HepG2 (cell line): ENCODE measurements around the gene DLX1. TPM values are rescaled to one million over a fixed set of nuclear protein-coding genes. Genes with fewer than 3 reads are reported as not detected.

ENCODE experiments used
- ARHGAP35 ChIP-seq: sonication (generic); formaldehyde crosslinking; IDR thresholded peaks from 2 replicates; pipeline ENCODE4 v1.9.0; 2022; ENCODE audit warnings: mild to moderate bottlenecking, inconsistent platforms, moderate library complexity, missing genetic modification reagents, borderline replicate concordance
- CCDC6 ChIP-seq: sonication (generic); formaldehyde crosslinking; IDR thresholded peaks from 2 replicates; pipeline ENCODE4 v1.8.1; 2022; ENCODE audit warnings: mild to moderate bottlenecking, missing genetic modification reagents, moderate library complexity
- ERF ChIP-seq: IDR thresholded peaks from 2 replicates; pipeline ENCODE4 v1.6.1; 2018; ENCODE audit warnings: missing biosample characterization, missing genetic modification reagents
- ESRRA ChIP-seq: sonication (generic); formaldehyde crosslinking; IDR thresholded peaks from 2 replicates; pipeline ENCODE4 v1.5.1; 2020; ENCODE audit warnings: mild to moderate bottlenecking, low read depth, missing genetic modification reagents
- FOSL2 ChIP-seq: sonication (generic); formaldehyde crosslinking; IDR thresholded peaks from 2 replicates; pipeline ENCODE4 v1.4.0; 2020; ENCODE audit warnings: missing genetic modification reagents
- GATAD1 ChIP-seq: IDR thresholded peaks from 2 replicates; pipeline ENCODE4 v1.6.1; 2016; ENCODE audit warnings: missing genetic modification reagents, missing compliant biosample characterization
- HDAC2 ChIP-seq: sonication (generic); formaldehyde crosslinking; IDR thresholded peaks from 2 replicates; pipeline ENCODE4 v1.4.0; 2020; ENCODE audit warnings: missing genetic modification reagents
- HNRNPLL ChIP-seq: fragments of 200-400 bp; formaldehyde crosslinking; IDR thresholded peaks from 2 replicates; pipeline ENCODE4 v1.6.1; 2017; ENCODE audit warnings: mild to moderate bottlenecking, low read depth, low read length; ENCODE audit not compliant: poor library complexity, severe bottlenecking
- IRF2 ChIP-seq: IDR thresholded peaks from 2 replicates; pipeline ENCODE4 v1.6.1; 2018; ENCODE audit warnings: missing genetic modification reagents, missing compliant biosample characterization
- KAT7 ChIP-seq: IDR thresholded peaks from 2 replicates; pipeline ENCODE4 v1.6.1; 2018; ENCODE audit warnings: borderline replicate concordance, missing compliant biosample characterization
- MXI1 ChIP-seq: IDR thresholded peaks from 3 replicates; pipeline ENCODE4 v1.6.1; 2012; ENCODE audit warnings: low read depth, low read length, inconsistent platforms, borderline replicate concordance
- PHF21A ChIP-seq: sonication (generic); formaldehyde crosslinking; IDR thresholded peaks from 2 replicates; pipeline ENCODE4 v1.5.0; 2020; ENCODE audit warnings: mild to moderate bottlenecking, missing genetic modification reagents
- RXRB ChIP-seq: IDR thresholded peaks from 2 replicates; pipeline ENCODE4 v1.6.1; 2016; ENCODE audit warnings: borderline replicate concordance, missing genetic modification reagents, missing compliant biosample characterization
- SKI ChIP-seq: fragments of 450-650 bp; IDR thresholded peaks from one replicate; pipeline ENCODE4 v1.6.1; 2018; ENCODE audit warnings: mild to moderate bottlenecking; ENCODE audit not compliant: partially characterized antibody
- THYN1 ChIP-seq: sonication (generic); formaldehyde crosslinking; IDR thresholded peaks from 2 replicates; pipeline ENCODE4 v1.8.1; 2023; ENCODE audit warnings: low read depth, mild to moderate bottlenecking, moderate library complexity, missing genetic modification reagents, borderline replicate concordance
- ZBTB38 ChIP-seq: sonication (generic); formaldehyde crosslinking; IDR thresholded peaks from 2 replicates; pipeline ENCODE4 v1.5.1; 2020; ENCODE audit warnings: mild to moderate bottlenecking, missing genetic modification reagents
- ZNF280B ChIP-seq: sonication (generic); formaldehyde crosslinking; IDR thresholded peaks from 2 replicates; pipeline ENCODE4 v1.5.0; 2020; ENCODE audit warnings: missing genetic modification reagents, mild to moderate bottlenecking, borderline replicate concordance
- ZNF614 ChIP-seq: IDR thresholded peaks from 2 replicates; pipeline ENCODE4 v1.6.1; 2018; ENCODE audit warnings: missing biosample characterization, missing genetic modification reagents, inconsistent platforms, borderline replicate concordance
- ZSCAN29 ChIP-seq: sonication (generic); formaldehyde crosslinking; conservative IDR thresholded peaks from 2 replicates; pipeline ENCODE4 v1.4.0; 2020; ENCODE audit warnings: mild to moderate bottlenecking, missing genetic modification reagents
- ZZZ3 ChIP-seq: sonication (generic); formaldehyde crosslinking; IDR thresholded peaks from 2 replicates; pipeline ENCODE4 v1.4.0; 2020; ENCODE audit warnings: missing genetic modification reagents, mild to moderate bottlenecking, borderline replicate concordance
- polyA plus RNA-seq, 8 experiments: library from polyadenylated mRNA; depleted of rRNA in 3 of 8; stranded (reverse) in 7 of 8; unstranded in 1 of 8; fragments of >200 nt; fragmentation: Illumina TruSeq in 4 of 8; extraction: Trizol in 4 of 8; gene quantifications; 2 replicates each; pipeline versions ENCODE4 v1.2.1 to v1.2.3, GENCODE V29; 2011 to 2016; ENCODE audit warnings: low read depth in 4 of 8, missing spikeins in 1 of 8, mixed read lengths in 1 of 8; ENCODE audit not compliant: insufficient read depth in 1 of 8
- total RNA-seq, 5 experiments: library from RNA; depleted of rRNA; stranded (reverse); fragments of >200 nt; fragmentation: Illumina TruSeq; extraction: Trizol; gene quantifications; 2 replicates each; pipeline ENCODE4 v1.2.3, GENCODE V29; 2016; ENCODE audit warnings: low read depth in 1 of 5
- TF ChIP-seq, protein P1 (sequence below): IDR thresholded peaks from 2 replicates; pipeline ENCODE4 v1.6.1; 2016; ENCODE audit warnings: missing compliant biosample characterization, missing genetic modification reagents, borderline replicate concordance
- TF ChIP-seq, protein P2 (sequence below): sonication (generic); formaldehyde crosslinking; IDR thresholded peaks from 2 replicates; pipeline ENCODE4 v1.4.0; 2020; ENCODE audit warnings: low read depth, missing genetic modification reagents

The DLX1 gene
- total and polyA plus RNA-seq, 2 of the 13 experiments (the other 11 are each of a cell fraction or from before 2014, with no cell fraction given), result 0.18 to 0.86 TPM

DNA sequence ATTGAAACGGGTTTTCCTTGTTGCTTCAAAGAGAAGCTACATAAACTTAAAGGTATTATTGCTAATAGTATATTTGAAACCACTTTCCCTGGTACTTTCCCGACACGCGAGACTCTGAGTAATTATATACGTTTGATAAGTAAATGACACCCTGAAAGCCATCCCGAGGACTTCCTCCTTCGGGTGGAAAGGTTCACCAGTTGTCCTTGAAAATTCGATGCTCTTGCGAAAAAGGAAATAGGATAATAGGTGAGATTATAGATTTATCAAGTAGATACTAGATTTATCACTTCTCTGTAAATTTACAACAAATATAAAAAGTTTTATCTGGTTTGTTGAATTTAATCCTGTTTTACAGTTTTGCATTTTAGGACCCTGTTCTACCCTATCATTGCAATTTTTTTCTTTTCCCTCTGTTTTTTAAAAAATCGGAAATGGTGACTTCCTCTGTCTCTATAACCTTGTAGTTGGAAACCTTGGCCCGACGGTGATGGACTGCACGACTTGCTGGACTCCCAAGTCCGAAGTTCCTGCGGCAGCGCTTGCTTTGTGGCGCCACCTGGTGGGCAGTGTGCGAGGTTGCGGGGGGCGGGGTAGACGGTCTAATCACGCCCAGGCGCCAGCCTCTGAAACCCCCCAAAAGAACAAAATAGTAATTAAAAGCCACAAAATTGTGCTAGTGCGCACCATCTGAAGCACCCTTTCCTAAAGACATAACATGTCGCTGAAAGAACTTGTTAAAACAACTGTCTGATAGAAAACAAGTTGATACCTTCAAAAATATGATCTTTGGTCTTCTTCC is 18.4 kb downstream of the DLX1 start (continued):
- peak; percentile 70; the same call in 1 of the 2 replicates for TF ChIP-seq KAT7 (CRISPR knock-in tag)
- TF ChIP-seq FOSL2 (CRISPR knock-in tag), result peak; percentile 63
- peak; percentile 58 for TF ChIP-seq HNRNPLL
- TF ChIP-seq, protein P1, sequence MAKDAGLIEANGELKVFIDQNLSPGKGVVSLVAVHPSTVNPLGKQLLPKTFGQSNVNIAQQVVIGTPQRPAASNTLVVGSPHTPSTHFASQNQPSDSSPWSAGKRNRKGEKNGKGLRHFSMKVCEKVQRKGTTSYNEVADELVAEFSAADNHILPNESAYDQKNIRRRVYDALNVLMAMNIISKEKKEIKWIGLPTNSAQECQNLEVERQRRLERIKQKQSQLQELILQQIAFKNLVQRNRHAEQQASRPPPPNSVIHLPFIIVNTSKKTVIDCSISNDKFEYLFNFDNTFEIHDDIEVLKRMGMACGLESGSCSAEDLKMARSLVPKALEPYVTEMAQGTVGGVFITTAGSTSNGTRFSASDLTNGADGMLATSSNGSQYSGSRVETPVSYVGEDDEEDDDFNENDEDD (CRISPR knock-in tag), result peak; percentile 43; the same call in 1 of the 2 replicates
- peak; percentile 64; the same call in 1 of the 2 replicates for TF ChIP-seq ZSCAN29 (CRISPR knock-in tag)
- peak; percentile 32; the same call in 1 of the 2 replicates for TF ChIP-seq GATAD1
- no peak for TF ChIP-seq THYN1 (CRISPR knock-in tag)
- peak; percentile 93 for TF ChIP-seq ESRRA (CRISPR knock-in tag)
- TF ChIP-seq RXRB, result peak; percentile 26; the same call in 1 of the 2 replicates
- TF ChIP-seq ZBTB38 (CRISPR knock-in tag), result 0 out of 2 replicates have a peak, but pooled peaks have one; percentile 44
- TF ChIP-seq ARHGAP35 (CRISPR knock-in tag), result 0 out of 2 replicates have a peak, but pooled peaks have one; percentile 46
- TF ChIP-seq ERF (CRISPR knock-in tag), result peak; percentile 78; the same call in 1 of the 2 replicates
- TF ChIP-seq ZZZ3, result 0 out of 2 replicates have a peak, but pooled peaks have one; percentile 35
- TF ChIP-seq CCDC6 (CRISPR knock-in tag), result peak; percentile 31; the same call in 1 of the 2 replicates
- TF ChIP-seq ZNF280B, result 0 out of 2 replicates have a peak, but pooled peaks have one; percentile 25
- peak; percentile 79; the same call in 1 of the 2 replicates for TF ChIP-seq ZNF614
- TF ChIP-seq SKI, result peak; percentile 50
- TF ChIP-seq, protein P2, sequence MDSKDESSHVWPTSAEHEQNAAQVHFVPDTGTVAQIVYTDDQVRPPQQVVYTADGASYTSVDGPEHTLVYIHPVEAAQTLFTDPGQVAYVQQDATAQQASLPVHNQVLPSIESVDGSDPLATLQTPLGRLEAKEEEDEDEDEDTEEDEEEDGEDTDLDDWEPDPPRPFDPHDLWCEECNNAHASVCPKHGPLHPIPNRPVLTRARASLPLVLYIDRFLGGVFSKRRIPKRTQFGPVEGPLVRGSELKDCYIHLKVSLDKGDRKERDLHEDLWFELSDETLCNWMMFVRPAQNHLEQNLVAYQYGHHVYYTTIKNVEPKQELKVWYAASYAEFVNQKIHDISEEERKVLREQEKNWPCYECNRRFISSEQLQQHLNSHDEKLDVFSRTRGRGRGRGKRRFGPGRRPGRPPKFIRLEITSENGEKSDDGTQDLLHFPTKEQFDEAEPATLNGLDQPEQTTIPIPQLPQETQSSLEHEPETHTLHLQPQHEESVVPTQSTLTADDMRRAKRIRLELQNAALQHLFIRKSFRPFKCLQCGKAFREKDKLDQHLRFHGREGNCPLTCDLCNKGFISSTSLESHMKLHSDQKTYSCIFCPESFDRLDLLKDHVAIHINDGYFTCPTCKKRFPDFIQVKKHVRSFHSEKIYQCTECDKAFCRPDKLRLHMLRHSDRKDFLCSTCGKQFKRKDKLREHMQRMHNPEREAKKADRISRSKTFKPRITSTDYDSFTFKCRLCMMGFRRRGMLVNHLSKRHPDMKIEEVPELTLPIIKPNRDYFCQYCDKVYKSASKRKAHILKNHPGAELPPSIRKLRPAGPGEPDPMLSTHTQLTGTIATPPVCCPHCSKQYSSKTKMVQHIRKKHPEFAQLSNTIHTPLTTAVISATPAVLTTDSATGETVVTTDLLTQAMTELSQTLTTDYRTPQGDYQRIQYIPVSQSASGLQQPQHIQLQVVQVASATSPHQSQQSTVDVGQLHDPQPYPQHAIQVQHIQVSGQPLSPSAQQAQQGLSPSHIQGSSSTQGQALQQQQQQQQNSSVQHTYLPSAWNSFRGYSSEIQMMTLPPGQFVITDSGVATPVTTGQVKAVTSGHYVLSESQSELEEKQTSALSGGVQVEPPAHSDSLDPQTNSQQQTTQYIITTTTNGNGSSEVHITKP, result 0 out of 2 replicates have a peak, but pooled peaks have one; percentile 31
- TF ChIP-seq IRF2 (CRISPR knock-in tag), result peak; percentile 75
- peak; percentile 29; the same call in 1 of the 2 replicates for TF ChIP-seq HDAC2
- TF ChIP-seq PHF21A (CRISPR knock-in tag), result 0 out of 2 replicates have a peak, but pooled peaks have one; percentile 31
- peak; percentile 48; the same call in 1 of the 3 replicates for TF ChIP-seq MXI1
